A549 (cell line): ENCODE results near the gene SATB2.

Experiments
- BHLHE40 ChIP-seq: IDR thresholded peaks from 2 replicates; pipeline ENCODE4 v1.6.1; 2012; ENCODE audit warnings: low read depth, low read length, inconsistent platforms
- CHD4 ChIP-seq: fragments of 200-600 bp; sonication (generic); IDR thresholded peaks from 2 replicates; pipeline ENCODE4 v1.6.1; 2016; ENCODE audit warnings: antibody characterized with exemption, mild to moderate bottlenecking, borderline replicate concordance
- CTCF ChIP-seq: fragments of >200 bp; sonication (Bioruptor Twin); formaldehyde crosslinking; IDR thresholded peaks from 3 replicates; pipeline ENCODE4 v1.5.1; 2016
- EP300 ChIP-seq, 2 experiments: fragments of >200 bp; sonication (Bioruptor Twin); formaldehyde crosslinking; IDR thresholded peaks; 2 replicates in 1 of 2; 3 replicates in 1 of 2; pipeline ENCODE4 v1.6.1; 2016 to 2017
- HDAC2 ChIP-seq: fragments of 200-600 bp; sonication (generic); IDR thresholded peaks from 2 replicates; pipeline ENCODE4 v1.6.1; 2016
- MYC ChIP-seq: IDR thresholded peaks from 2 replicates; pipeline ENCODE4 v1.6.1; 2012; ENCODE audit warnings: mild to moderate bottlenecking, inconsistent platforms, low read length, improper control_type of control experiment, borderline replicate concordance
- PHF8 ChIP-seq: fragments of 200-600 bp; sonication (generic); IDR thresholded peaks from 2 replicates; pipeline ENCODE4 v1.6.1; 2016; ENCODE audit warnings: low read depth, mild to moderate bottlenecking, antibody characterized with exemption, moderate library complexity, borderline replicate concordance
- POLR2A ChIP-seq: IDR thresholded peaks from 2 replicates; pipeline ENCODE4 v1.6.1; 2012; ENCODE audit warnings: mild to moderate bottlenecking, low read length
- POLR2AphosphoS2 ChIP-seq: conservative IDR thresholded peaks from 2 replicates; pipeline ENCODE4 v1.6.1; 2012; ENCODE audit warnings: low read length, improper control_type of control experiment, inconsistent platforms
- RAD21 ChIP-seq, 2 experiments: fragments of >200 bp in 1 of 2; sonication (Bioruptor Twin) in 1 of 2; formaldehyde crosslinking in 1 of 2; IDR thresholded peaks in 1 of 2; conservative IDR thresholded peaks in 1 of 2; 2 replicates in 1 of 2; 3 replicates in 1 of 2; pipeline ENCODE4 v1.6.1; 2012 to 2018; ENCODE audit warnings: inconsistent platforms in 1 of 2
- TF ChIP-seq, protein P1 (sequence below): fragments of 200-600 bp; sonication (generic); IDR thresholded peaks from 2 replicates; pipeline ENCODE4 v1.6.1; 2016; ENCODE audit warnings: antibody characterized with exemption, mild to moderate bottlenecking, moderate library complexity
- TF ChIP-seq, protein P2 (sequence below): IDR thresholded peaks from 2 replicates; pipeline ENCODE4 v1.6.1; 2012

- no peak for TF ChIP-seq BHLHE40
- TF ChIP-seq, protein P1, sequence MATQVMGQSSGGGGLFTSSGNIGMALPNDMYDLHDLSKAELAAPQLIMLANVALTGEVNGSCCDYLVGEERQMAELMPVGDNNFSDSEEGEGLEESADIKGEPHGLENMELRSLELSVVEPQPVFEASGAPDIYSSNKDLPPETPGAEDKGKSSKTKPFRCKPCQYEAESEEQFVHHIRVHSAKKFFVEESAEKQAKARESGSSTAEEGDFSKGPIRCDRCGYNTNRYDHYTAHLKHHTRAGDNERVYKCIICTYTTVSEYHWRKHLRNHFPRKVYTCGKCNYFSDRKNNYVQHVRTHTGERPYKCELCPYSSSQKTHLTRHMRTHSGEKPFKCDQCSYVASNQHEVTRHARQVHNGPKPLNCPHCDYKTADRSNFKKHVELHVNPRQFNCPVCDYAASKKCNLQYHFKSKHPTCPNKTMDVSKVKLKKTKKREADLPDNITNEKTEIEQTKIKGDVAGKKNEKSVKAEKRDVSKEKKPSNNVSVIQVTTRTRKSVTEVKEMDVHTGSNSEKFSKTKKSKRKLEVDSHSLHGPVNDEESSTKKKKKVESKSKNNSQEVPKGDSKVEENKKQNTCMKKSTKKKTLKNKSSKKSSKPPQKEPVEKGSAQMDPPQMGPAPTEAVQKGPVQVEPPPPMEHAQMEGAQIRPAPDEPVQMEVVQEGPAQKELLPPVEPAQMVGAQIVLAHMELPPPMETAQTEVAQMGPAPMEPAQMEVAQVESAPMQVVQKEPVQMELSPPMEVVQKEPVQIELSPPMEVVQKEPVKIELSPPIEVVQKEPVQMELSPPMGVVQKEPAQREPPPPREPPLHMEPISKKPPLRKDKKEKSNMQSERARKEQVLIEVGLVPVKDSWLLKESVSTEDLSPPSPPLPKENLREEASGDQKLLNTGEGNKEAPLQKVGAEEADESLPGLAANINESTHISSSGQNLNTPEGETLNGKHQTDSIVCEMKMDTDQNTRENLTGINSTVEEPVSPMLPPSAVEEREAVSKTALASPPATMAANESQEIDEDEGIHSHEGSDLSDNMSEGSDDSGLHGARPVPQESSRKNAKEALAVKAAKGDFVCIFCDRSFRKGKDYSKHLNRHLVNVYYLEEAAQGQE: no peak
- no peak for TF ChIP-seq EP300 (IDR thresholded peaks at IDR 0.05)
- no peak for TF ChIP-seq CTCF
- TF ChIP-seq POLR2AphosphoS2: no peak
- no peak for TF ChIP-seq PHF8
- TF ChIP-seq MYC: no peak
- no peak for TF ChIP-seq CHD4
- no peak for TF ChIP-seq HDAC2
- TF ChIP-seq POLR2A: no peak
- TF ChIP-seq, protein P2, sequence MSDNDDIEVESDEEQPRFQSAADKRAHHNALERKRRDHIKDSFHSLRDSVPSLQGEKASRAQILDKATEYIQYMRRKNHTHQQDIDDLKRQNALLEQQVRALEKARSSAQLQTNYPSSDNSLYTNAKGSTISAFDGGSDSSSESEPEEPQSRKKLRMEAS: no peak
- no peak for TF ChIP-seq RAD21 (conservative IDR thresholded peaks at IDR 0.05 in 1 of 2, IDR thresholded peaks at IDR 0.05 in 1 of 2)
Measured at GRCh38 chr2:199384043-199384442, 73.7 kb downstream of the SATB2 start.
